NK-92 (cell line): ENCODE results near the gene DDX31.
"Not testable (repeated sequence)": the region's sequence is repeated elsewhere in the genome, so short reads cannot be mapped to it uniquely, and the experiment has no call there.

Source experiments
- DNase-seq: peaks from one replicate; lab custom pipeline; 2025; ENCODE audit not compliant: unreplicated experiment; lab: John Stamatoyannopoulos, UW

Gene DDX31

DNA sequence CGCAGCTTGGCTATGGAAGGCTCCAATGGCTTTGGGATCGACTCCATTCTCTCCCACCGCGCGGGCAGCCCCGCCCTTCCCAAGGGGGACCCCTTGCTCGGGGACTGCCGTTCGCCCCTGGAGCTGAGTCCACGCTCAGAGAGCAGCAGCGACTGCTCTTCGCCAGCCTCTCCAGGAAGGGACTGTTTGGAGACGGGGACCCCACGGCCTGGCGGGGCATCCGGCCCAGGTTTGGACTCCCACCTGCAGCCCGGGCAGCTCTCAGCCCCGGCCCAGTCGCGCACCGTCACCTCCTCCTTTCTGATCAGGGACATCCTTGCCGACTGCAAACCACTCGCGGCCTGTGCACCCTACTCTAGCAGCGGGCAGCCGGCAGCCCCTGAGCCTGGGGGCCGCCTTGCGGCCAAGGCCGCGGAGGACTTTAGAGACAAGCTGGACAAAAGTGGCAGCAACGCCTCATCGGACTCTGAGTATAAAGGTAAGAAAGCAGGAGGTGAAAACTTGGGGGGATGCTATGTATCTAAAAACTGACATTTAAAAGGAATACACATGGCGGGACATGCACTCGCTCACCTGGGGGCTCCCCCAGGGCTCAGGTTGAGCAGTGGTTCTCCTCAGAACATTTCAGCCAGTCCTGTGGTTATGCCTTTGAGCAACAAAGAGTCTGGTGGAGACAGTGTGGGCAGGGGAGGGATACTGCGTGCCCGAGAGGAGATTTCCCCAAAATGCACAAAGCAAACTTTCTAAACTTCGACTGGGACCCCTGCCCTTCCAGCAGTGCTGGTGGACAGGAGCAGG, 86.8 kb downstream of the DDX31 start:
- no peak for DNase-seq

DNA sequence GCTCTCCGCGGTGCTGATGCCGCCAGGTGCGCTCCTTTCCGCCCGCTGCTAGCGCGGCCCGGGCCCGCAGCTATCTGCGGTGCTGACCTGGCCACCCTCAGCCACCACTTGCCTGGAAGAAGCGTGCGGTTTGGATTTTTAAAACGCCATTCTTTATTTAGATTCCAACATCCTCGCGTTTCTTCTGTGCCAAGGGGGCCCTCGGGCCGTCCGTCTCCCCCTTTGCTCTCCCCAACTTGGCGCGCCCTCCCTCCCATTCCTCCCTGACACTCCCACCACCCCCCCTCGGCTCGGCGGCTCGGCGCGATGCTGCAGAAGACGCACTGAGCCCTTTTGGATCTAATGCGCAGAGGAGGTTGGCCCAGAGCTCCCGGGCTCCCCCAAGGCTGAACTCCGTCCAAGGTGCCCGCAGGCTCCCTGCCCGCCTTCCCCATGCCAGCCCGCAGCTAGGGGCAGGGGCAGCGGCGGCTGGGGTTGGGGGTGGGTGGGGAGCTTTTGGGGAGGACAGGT, 87.5 kb downstream of the DDX31 start, which contains the start of gene BARHL1:
Gene BARHL1, plus strand, starts transcription at position 331 of the 510 bp plus-strand sequence. CDS start 192 bp downstream, outside the sequence.
- DNase-seq, result no peak

DNA sequence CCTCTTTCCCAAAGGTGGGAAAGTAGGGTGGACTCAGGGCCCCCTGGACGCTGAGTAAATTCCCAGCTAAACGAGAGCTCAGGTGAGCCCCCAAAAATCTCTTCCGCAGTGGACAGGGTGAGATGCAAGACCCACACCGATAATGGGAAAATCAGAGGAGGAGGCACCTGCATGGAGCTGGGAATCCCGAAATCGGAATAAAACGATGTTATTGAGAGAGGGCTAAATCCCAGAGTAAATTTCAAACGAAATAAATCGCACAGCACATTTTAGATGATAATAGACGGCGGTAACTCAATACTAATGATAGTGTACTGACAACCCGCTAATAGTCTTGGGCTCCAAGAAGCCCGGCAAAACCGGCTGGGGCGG, 90.4 kb downstream of the DDX31 start:
- DNase-seq, result no peak

- DNase-seq, result no peak
These were observed 91.3 kb downstream of the DDX31 start for GRCh38 chr9:132578367-132578932.

DNA sequence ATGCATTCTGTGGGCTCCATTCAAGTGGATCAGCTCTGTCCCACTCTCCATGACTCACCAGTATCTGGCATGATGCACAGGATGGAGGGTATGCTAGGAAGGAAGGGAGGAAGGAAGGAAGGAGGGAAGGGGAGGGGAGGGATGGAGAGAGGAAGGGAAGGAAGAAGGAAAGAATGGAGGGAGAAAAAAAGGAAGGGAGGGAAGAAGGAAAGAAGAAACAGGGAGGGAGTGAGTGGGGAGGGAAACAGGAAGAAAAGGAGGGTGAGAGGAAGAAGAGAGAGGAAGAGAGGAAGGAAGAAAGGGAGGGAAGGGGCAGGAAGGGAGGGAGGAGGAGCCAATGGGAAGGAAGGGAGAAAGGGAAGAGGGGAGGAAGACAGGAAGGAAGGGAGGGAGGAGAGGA, 92.7 kb downstream of the DDX31 start:
- no peak for DNase-seq

DNA sequence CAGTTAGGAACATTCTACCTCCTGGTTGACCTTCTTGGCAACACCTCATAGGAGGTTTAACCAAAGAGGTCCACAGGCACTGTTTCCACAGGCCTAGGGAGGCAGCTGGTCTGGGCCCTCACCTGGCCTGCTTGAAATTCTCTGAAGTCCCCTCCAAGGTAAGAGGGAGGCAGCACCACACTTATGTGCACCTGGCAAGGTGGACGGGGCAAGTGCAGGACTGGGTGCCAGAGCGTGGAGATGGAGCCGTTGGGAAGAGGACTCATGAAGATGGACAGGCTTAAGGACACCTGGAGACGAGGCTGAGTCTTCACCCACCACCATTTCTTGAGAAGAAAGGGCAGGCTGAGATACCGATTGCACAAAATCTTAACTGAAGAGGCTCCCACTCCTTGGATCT, 94.0 kb downstream of the DDX31 start:
- no peak for DNase-seq

- DNase-seq, result no peak
These were observed 94.7 kb downstream of the DDX31 start for GRCh38 chr9:132575005-132575609.

GRCh38 chr9:132572921-132573320, 96.9 kb downstream of the DDX31 start:
- DNase-seq, result no peak

GRCh38 chr9:132571806-132572600, 97.8 kb downstream of the DDX31 start:
- DNase-seq, result no peak

- DNase-seq, result not testable (repeated sequence)
These were observed 101.0 kb downstream of the DDX31 start for GRCh38 chr9:132568787-132569186.

GRCh38 chr9:132564526-132564925, 105.3 kb downstream of the DDX31 start:
- DNase-seq, result no peak

DNA sequence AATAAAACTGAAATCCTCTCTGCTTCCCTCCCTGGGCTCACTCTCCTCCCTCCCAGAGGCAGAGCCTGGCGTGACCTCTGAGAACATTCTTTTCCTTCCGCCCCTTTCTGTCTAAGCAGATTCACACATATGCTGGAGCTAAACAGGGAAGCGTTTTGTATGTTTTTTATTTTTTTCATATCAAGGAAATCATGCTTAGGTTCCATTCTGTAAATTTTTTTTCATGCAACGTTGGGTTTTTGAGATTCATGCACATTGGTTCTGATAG, 107.5 kb downstream of the DDX31 start:
- DNase-seq, result no peak

DNA sequence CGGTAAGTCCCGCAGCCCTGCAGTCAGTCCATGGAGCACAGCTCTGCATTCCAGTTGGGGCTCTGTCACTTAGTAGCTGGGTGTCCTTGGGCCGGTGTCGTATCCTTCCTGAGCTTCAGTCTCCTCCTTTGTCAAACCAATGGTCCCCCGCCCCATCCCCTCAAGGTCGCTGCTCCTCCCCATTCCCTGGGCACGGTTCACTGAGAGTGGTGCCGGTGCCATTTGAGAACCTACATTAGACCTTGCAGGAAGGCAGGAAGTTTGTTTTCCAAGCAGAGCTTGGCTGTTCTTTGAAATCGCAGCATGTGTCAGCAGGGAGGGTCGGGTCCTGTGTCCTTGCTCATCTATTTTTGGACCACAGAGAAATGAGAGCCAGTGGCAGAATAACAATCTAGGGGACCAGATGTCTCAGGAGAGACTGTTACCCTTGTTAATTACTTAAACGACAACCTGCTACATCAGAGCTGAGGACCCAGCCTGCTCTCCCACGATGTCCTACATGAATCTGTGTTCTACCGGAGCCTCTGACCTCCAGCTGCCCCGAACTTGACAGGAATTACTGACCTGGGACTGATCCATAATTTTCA, 109.1 kb downstream of the DDX31 start:
- no peak for DNase-seq

GRCh38 chr9:132559711-132560110, 110.1 kb downstream of the DDX31 start:
- DNase-seq, result no peak

GRCh38 chr9:132557159-132557558, 112.6 kb downstream of the DDX31 start:
- DNase-seq, result no peak

GRCh38 chr9:132556714-132557113, 113.1 kb downstream of the DDX31 start:
- DNase-seq, result no peak

- DNase-seq, result no peak
These were observed 113.5 kb downstream of the DDX31 start for GRCh38 chr9:132556235-132556634.

DNA sequence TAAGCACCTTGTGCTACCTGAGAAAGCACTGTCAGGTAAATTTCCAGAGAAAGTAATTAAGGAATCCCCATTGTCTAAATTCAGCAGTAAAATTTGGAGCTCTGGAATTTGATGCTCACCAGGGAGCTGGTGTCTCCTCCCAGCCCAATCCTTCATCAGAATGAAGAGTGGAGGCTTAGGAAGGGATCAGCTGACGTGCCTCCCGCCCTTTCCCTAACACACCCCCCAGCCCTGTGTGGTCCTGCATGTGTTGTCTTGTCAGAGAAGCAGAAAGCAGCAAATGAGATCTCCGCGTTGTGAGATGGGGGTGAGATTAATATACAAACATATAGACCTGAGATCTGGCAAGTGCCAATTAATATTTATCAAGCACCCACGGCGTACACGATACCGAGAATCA, 114.3 kb downstream of the DDX31 start:
- DNase-seq, result no peak

DNA sequence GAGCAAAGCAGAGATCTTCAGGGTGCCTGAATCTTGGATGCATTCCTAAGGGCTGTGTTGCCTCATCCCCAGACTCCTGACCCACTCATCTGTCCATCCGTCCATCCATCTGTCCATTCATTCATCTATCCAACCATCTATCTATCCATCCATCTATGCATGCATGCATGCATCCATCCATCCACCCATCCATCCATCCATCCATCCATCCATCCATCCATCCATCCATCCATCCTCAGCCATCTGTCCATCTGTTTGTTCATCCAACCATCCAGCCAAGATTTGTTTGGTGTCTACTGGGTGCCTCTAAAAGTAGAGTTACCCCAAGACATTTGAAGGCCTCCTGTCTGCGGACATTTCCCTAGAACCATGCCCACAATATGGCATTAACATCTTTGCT, 115.0 kb downstream of the DDX31 start:
- DNase-seq, result no peak

GRCh38 chr9:132552041-132552440, 117.7 kb downstream of the DDX31 start:
- DNase-seq, result no peak

GRCh38 chr9:132551556-132551955, 118.2 kb downstream of the DDX31 start:
- DNase-seq, result no peak
